Measurements from ENCODE around the gene CCDC106.

CCDC106 gene

GRCh38 chr19:55700813-55701212 lies 52.8 kb downstream of the CCDC106 start:
- no peak for DNase-seq

- no peak for DNase-seq
Observed at GRCh38 chr19:55702131-55702627, 54.2 kb downstream of the CCDC106 start.

Data from NCI-H1930 (cell line).